Measurements from ENCODE around the gene MUL1. TPM values are rescaled to one million over a fixed set of nuclear protein-coding genes. Genes with fewer than 3 reads are reported as not detected.

Gene MUL1
- total RNA-seq, 1 donor from 2014 or later = 34.7 TPM

- H3K4me1 ChIP-seq = peaks cover 5 to 12% of the 10 kb centered on the region in 2 donors
- H3K36me3 ChIP-seq = no peaks in the 10 kb centered on the region
- H3K4me3 ChIP-seq = no peak overlapping the region
- H3K27ac ChIP-seq = no peak overlapping the region
- peaks cover 15% of the 10 kb centered on the region for H3K27me3 ChIP-seq
- intact Hi-C loops (cut with DNase I) = no loop called here
- H3K9me3 ChIP-seq = no peaks in the 10 kb centered on the region
- TF ChIP-seq, protein P1, sequence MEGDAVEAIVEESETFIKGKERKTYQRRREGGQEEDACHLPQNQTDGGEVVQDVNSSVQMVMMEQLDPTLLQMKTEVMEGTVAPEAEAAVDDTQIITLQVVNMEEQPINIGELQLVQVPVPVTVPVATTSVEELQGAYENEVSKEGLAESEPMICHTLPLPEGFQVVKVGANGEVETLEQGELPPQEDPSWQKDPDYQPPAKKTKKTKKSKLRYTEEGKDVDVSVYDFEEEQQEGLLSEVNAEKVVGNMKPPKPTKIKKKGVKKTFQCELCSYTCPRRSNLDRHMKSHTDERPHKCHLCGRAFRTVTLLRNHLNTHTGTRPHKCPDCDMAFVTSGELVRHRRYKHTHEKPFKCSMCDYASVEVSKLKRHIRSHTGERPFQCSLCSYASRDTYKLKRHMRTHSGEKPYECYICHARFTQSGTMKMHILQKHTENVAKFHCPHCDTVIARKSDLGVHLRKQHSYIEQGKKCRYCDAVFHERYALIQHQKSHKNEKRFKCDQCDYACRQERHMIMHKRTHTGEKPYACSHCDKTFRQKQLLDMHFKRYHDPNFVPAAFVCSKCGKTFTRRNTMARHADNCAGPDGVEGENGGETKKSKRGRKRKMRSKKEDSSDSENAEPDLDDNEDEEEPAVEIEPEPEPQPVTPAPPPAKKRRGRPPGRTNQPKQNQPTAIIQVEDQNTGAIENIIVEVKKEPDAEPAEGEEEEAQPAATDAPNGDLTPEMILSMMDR (IDR thresholded peaks at IDR 0.05) = no peak
- no peak for DNase-seq (ENCODE audit: low spot score in 2 of 2)
Measured at GRCh38 chr1:20479840-20480239, 28.1 kb downstream of the MUL1 start.

- Histone ChIP-seq H3K4me3 (no peak overlapping the region), H3K9me3 (no peaks in the 10 kb centered on the region), H3K36me3 (no peaks in the 10 kb centered on the region), H3K27ac (no peak overlapping the region), H3K27me3 (peaks cover 15% of the 10 kb centered on the region), H3K4me1 (no peaks in the 10 kb centered on the region)
- no peak for DNase-seq (ENCODE audit: low spot score in 2 of 2)
- intact Hi-C loops (cut with DNase I) = no loop called here
- TF ChIP-seq, protein P1 (IDR thresholded peaks at IDR 0.05) = no peak
Measured at GRCh38 chr1:20478057-20478635, 29.8 kb downstream of the MUL1 start.

DNA sequence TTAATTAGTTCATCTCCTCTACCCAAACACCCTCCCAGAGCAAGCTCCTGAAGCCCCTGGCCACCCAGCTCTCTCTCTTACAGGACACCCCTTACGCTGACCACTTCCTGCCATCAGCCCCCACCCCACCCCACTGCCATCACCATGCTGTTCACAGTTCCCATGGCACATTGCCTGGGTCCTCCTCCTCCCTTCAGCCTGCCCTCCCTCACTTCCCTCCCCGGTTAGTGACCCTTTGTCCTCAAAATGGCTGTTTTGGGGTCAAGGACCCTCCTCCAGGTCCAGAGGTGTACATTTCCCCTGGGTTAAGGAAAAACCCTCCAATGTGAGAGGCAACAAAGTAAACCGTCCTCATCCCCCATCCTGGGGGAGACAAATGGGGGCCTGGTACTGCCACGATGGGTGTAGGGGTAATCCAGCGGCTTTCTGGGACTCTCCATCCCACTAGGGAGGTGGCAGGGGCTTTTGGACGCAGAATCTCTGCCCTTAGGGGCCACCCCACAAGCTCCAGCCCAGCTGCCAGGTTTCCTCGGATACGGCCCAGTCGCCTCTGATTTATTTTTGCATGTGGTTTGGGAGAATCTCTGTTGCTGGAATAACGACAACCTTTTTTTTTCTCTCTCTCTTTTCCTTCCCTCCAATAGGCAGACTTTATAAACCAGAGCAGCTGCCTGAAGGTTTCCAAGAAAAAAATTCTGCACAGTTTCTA is 30.4 kb downstream of the MUL1 start:
- H3K9me3 ChIP-seq = no peaks in the 10 kb centered on the region
- peaks cover 15% of the 10 kb centered on the region for H3K27me3 ChIP-seq
- H3K27ac ChIP-seq = no peak overlapping the region
- intact Hi-C loops (cut with DNase I) = no loop called here
- no peak overlapping the region for H3K4me3 ChIP-seq
- H3K36me3 ChIP-seq = no peaks in the 10 kb centered on the region
- H3K4me1 ChIP-seq = no peaks in the 10 kb centered on the region
- no peak for DNase-seq (ENCODE audit: low spot score in 2 of 2)
- TF ChIP-seq, protein P1 (IDR thresholded peaks at IDR 0.05) = no peak

- Histone ChIP-seq H3K4me1 (no peaks in the 10 kb centered on the region), H3K27me3 (peaks cover 15% of the 10 kb centered on the region), H3K27ac (no peak overlapping the region), H3K9me3 (no peaks in the 10 kb centered on the region), H3K36me3 (no peaks in the 10 kb centered on the region), H3K4me3 (no peak overlapping the region)
- no peak for DNase-seq (ENCODE audit: low spot score in 2 of 2)
- intact Hi-C loops (cut with DNase I) = no loop called here
- TF ChIP-seq, protein P1 (IDR thresholded peaks at IDR 0.05) = no peak
Measured at GRCh38 chr1:20476265-20477038, 31.5 kb downstream of the MUL1 start.

DNA sequence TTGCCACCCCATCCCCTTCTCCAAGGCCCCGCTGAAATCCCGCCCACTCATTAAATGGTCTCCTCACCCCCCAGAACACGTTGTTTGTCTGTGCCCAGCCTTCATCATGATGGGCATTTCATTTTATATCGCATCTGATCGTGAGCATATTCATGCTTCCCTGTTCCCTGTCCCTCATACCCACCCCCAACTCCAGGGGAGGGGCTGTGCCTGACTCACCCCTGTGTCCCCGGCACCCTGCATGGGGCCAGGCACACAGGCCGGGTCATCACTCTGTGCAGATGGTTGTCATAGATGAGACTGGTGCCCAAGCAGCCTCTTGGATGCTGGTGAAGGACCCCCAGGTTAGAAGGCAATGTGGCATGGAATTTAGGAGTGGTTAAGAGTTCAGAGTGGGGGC is 33.0 kb downstream of the MUL1 start:
- Histone ChIP-seq H3K9me3 (no peaks in the 10 kb centered on the region), H3K4me3 (no peak overlapping the region), H3K4me1 (no peaks in the 10 kb centered on the region), H3K36me3 (no peaks in the 10 kb centered on the region), H3K27ac (no peak overlapping the region), H3K27me3 (peaks cover 15% of the 10 kb centered on the region)
- TF ChIP-seq, protein P1 (IDR thresholded peaks at IDR 0.05) = no peak
- intact Hi-C loops (cut with DNase I) = no loop called here
- DNase-seq (ENCODE audit: low spot score in 2 of 2) = no peak

Measured in ascending aorta (tissue), 2 donors.